Measurements from ENCODE around the gene MMAB. TPM values are rescaled to one million over a fixed set of nuclear protein-coding genes. Genes with fewer than 3 reads are reported as not detected.

Gene MMAB
- total and polyA plus RNA-seq, 2 of the 13 experiments (the other 11 are each of a cell fraction or from before 2014, with no cell fraction given): 26.1 to 77.3 TPM

DNA sequence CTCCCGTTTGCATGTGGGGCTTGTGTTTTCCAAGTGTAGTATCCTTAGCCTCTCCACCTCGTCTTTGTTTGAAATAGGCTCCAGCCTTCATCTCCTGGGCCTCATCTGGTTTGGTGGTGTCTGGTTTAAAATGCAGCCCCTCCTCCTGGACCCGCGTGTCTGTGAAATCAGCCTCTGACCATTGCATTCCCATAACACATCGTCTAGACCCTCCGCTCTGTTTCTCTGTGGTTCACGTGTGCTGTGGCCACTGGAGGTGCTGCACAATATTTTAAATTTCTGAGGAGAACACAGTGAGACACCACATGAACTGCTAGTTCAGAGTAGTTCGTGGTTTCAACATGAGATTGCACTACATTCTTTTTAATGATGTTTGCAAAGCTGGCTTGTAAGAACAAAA lies 60.3 kb downstream of the MMAB start:
- Histone ChIP-seq H3K36me3 (replicated peaks in 1 of 2; ENCODE audit: control insufficient read depth in 1 of 2, insufficient read depth in 2 of 2, low read length in 2 of 2) (peaks cover 18 to 64% of the 10 kb centered on the region in 2 experiments; a peak in 4 of 5 replicates), H3K27ac (ENCODE audit: extremely low read length, insufficient read depth, low read length) (no peak overlapping the region), H3K9me3 (ENCODE audit: low read length) (no peaks in the 10 kb centered on the region), H3K9ac (ENCODE audit: insufficient read depth, low read depth, low read length) (no peak overlapping the region), H2AFZ (ENCODE audit: low read length) (no peak overlapping the region), H3K4me3 (replicated peaks in 1 of 3; ENCODE audit: insufficient read depth in 1 of 3, low read depth in 2 of 3, low read length in 3 of 3) (no peak overlapping the region), H4K20me1 (ENCODE audit: insufficient read depth, low read length) (no peaks in the 10 kb centered on the region), H3K4me1 (ENCODE audit: insufficient read depth, low read length) (no peaks in the 10 kb centered on the region), H3K27me3 (ENCODE audit: control insufficient read depth in 1 of 2, insufficient read depth in 2 of 2, low read length in 2 of 2) (no peaks in the 10 kb centered on the region), H3K79me2 (ENCODE audit: insufficient read depth, low read length) (no peaks in the 10 kb centered on the region), H3K4me2 (ENCODE audit: low read depth, low read length) (no peak overlapping the region)
- ChIA-PET POLR2A (no interaction called here), CTCF (ENCODE audit: low intra/inter-chr PET ratio, low total read pairs) (no interaction called here)
- no TSS peak for BruUV-seq (replicated peaks)
- FAIRE-seq (no peak), DNase-seq (ENCODE audit: low spot score) (no peak), ATAC-seq (no peak)
- no peak for TF ChIP-seq SRSF9 (IDR thresholded peaks at IDR 0.05; ENCODE audit: borderline replicate concordance, insufficient read depth, low read depth, low read length, poor library complexity, severe bottlenecking)
- no peak for TF ChIP-seq ZNF598 (CRISPR knock-in tag; IDR thresholded peaks at IDR 0.05; ENCODE audit: borderline replicate concordance)
- TF ChIP-seq ZNF484 (CRISPR knock-in tag; IDR thresholded peaks at IDR 0.05; ENCODE audit: borderline replicate concordance, low read depth): no peak
- TF ChIP-seq PITX1 (CRISPR knock-in tag; IDR thresholded peaks at IDR 0.05): no peak
- TF ChIP-seq LCORL (IDR thresholded peaks at IDR 0.05): no peak
- no peak for TF ChIP-seq LCORL (CRISPR knock-in tag; IDR thresholded peaks at IDR 0.05)
- no peak for TF ChIP-seq ZSCAN25 (CRISPR knock-in tag; IDR thresholded peaks at IDR 0.05)
- in situ Hi-C loops (cut with HindIII; ENCODE audit: extremely low pct_ligation_motif_present, low pct_unique_long_range_greater_than_20kb) (no loop called here), intact Hi-C loops (cut with micrococcal nuclease; ENCODE audit: unreplicated experiment) (no loop called here)
- WGBS (ENCODE audit: low lambda C conversion rate): 86% methylated on average over 8 of the region's 8 CpGs

GRCh38 chr12:109512608-109513007 lies 60.7 kb downstream of the MMAB start:
- 100% methylated on average over 1 of the region's 1 CpG for WGBS (ENCODE audit: low lambda C conversion rate)
- no peak for FAIRE-seq
- in situ Hi-C loops (cut with HindIII; ENCODE audit: extremely low pct_ligation_motif_present, low pct_unique_long_range_greater_than_20kb): no loop called here

More at GRCh38 chr12:109512608-109513007, 60.7 kb downstream of the MMAB start:
- no peak overlapping the region for H2AFZ ChIP-seq (ENCODE audit: low read length)
- ChIA-PET POLR2A (no interaction called here), CTCF (ENCODE audit: low intra/inter-chr PET ratio, low total read pairs) (no interaction called here)
- H3K4me1 ChIP-seq (ENCODE audit: insufficient read depth, low read length): no peaks in the 10 kb centered on the region
- H3K4me3 ChIP-seq (replicated peaks in 1 of 3; ENCODE audit: insufficient read depth in 1 of 3, low read depth in 2 of 3, low read length in 3 of 3): no peak overlapping the region
- H3K27me3 ChIP-seq (ENCODE audit: control insufficient read depth in 1 of 2, insufficient read depth in 2 of 2, low read length in 2 of 2): no peaks in the 10 kb centered on the region
- TF ChIP-seq, protein P1, sequence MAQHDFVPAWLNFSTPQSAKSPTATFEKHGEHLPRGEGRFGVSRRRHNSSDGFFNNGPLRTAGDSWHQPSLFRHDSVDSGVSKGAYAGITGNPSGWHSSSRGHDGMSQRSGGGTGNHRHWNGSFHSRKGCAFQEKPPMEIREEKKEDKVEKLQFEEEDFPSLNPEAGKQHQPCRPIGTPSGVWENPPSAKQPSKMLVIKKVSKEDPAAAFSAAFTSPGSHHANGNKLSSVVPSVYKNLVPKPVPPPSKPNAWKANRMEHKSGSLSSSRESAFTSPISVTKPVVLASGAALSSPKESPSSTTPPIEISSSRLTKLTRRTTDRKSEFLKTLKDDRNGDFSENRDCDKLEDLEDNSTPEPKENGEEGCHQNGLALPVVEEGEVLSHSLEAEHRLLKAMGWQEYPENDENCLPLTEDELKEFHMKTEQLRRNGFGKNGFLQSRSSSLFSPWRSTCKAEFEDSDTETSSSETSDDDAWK (CRISPR knock-in tag; IDR thresholded peaks at IDR 0.05): no peak
- TF ChIP-seq, protein P2, sequence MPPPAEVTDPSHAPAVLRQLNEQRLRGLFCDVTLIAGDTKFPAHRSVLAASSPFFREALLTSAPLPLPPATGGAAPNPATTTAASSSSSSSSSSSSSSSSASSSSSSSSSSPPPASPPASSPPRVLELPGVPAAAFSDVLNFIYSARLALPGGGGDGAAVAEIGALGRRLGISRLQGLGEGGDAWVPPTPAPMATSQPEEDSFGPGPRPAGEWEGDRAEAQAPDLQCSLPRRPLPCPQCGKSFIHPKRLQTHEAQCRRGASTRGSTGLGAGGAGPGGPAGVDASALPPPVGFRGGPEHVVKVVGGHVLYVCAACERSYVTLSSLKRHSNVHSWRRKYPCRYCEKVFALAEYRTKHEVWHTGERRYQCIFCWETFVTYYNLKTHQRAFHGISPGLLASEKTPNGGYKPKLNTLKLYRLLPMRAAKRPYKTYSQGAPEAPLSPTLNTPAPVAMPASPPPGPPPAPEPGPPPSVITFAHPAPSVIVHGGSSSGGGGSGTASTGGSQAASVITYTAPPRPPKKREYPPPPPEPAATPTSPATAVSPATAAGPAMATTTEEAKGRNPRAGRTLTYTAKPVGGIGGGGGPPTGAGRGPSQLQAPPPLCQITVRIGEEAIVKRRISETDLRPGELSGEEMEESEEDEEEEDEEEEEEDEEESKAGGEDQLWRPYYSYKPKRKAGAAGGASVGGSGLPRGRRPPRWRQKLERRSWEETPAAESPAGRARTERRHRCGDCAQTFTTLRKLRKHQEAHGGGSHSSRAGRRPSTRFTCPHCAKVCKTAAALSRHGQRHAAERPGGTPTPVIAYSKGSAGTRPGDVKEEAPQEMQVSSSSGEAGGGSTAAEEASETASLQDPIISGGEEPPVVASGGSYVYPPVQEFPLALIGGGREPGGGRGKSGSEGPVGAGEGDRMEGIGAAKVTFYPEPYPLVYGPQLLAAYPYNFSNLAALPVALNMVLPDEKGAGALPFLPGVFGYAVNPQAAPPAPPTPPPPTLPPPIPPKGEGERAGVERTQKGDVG (CRISPR knock-in tag; IDR thresholded peaks at IDR 0.05; ENCODE audit: borderline replicate concordance): no peak
- TF ChIP-seq TEAD3 (CRISPR knock-in tag; optimal IDR thresholded peaks at IDR 0.05; ENCODE audit: borderline replicate concordance): no peak
- no peak for TF ChIP-seq MIER2 (CRISPR knock-in tag; IDR thresholded peaks at IDR 0.05)
- no peaks in the 10 kb centered on the region for H3K9me3 ChIP-seq (ENCODE audit: low read length)
- no peaks in the 10 kb centered on the region for H4K20me1 ChIP-seq (ENCODE audit: insufficient read depth, low read length)
- no TSS peak for BruUV-seq (replicated peaks)
- ATAC-seq (no peak), DNase-seq (ENCODE audit: low spot score) (no peak)
- H3K79me2 ChIP-seq (ENCODE audit: insufficient read depth, low read length): no peaks in the 10 kb centered on the region
- H3K36me3 ChIP-seq (replicated peaks in 1 of 2; ENCODE audit: control insufficient read depth in 1 of 2, insufficient read depth in 2 of 2, low read length in 2 of 2): peaks cover 18 to 64% of the 10 kb centered on the region in 2 experiments; a peak in 4 of 5 replicates
- no peak overlapping the region for H3K27ac ChIP-seq (ENCODE audit: extremely low read length, insufficient read depth, low read length)
- no peak overlapping the region for H3K9ac ChIP-seq (ENCODE audit: insufficient read depth, low read depth, low read length)
- intact Hi-C loops (cut with micrococcal nuclease; ENCODE audit: unreplicated experiment): no loop called here
- H3K4me2 ChIP-seq (ENCODE audit: low read depth, low read length): no peak overlapping the region

All from HepG2 (cell line).